A549 (cell line): Measurements from ENCODE around the gene GRM7. TPM values are rescaled to one million over a fixed set of nuclear protein-coding genes. Genes with fewer than 3 reads are reported as not detected.

Source experiments
- ATAC-seq, 2 experiments: fragments of 200-7000 bp in 1 of 2; fragments of >200 bp in 1 of 2; cut with Nextera tagmentation in 1 of 2; cut with Tn5 transposase in 1 of 2; 3 replicates each; pipeline versions ENCODE4 v1.8.0 to v1.9.1; 2018 to 2020; ENCODE audit warnings: mild to moderate bottlenecking in 1 of 2, moderate library complexity in 1 of 2
- CTCF ChIA-PET: fragments of 300-600 bp; sonication (Branson Sonifier 250); formaldehyde crosslinking; extraction: SDS; loops from one replicate; lab custom pipeline; 2021; ENCODE audit warnings: antibody characterized with exemption, inconsistent platforms; lab: Yijun Ruan, JAX
- POLR2A ChIA-PET: fragments of 350-600 bp; formaldehyde crosslinking; extraction: SDS; loops from one replicate; lab custom pipeline; 2021; ENCODE audit warnings: antibody characterized with exemption, inconsistent platforms; lab: Yijun Ruan, JAX
- DNase-seq, 2 experiments: peaks; one replicate each; pipeline versions ENCODE4 v3.0.0 to v3.0.0-alpha.2; 2011 to 2016; ENCODE audit warnings: low read depth in 1 of 2, low spot score in 1 of 2
- FAIRE-seq: peaks from 2 replicates; lab custom pipeline; 2011; peaks lifted over from hg19 to GRCh38; lab: Jason Lieb, UNC
- H3K27ac ChIP-seq, 2 experiments: fragments of >200 bp; sonication (Bioruptor Twin); formaldehyde crosslinking; 3 replicates each; pipeline ENCODE4 v1.5.1; 2016 to 2017
- H3K4me1 ChIP-seq: fragments of >200 bp; sonication (Bioruptor Twin); formaldehyde crosslinking; 3 replicates; pipeline ENCODE4 v1.6.1; 2016
- H3K4me2 ChIP-seq: fragments of >200 bp; sonication (Bioruptor Twin); formaldehyde crosslinking; 3 replicates; pipeline ENCODE4 v1.6.1; 2016
- H3K4me3 ChIP-seq: fragments of >200 bp; sonication (Bioruptor Twin); formaldehyde crosslinking; 3 replicates; pipeline ENCODE4 v1.5.1; 2016
- H3K9me3 ChIP-seq: fragments of >200 bp; sonication (Bioruptor Twin); formaldehyde crosslinking; 3 replicates; pipeline ENCODE4 v1.6.1; 2016
- CBX2 ChIP-seq: fragments of 200-600 bp; sonication (generic); IDR thresholded peaks from 2 replicates; pipeline ENCODE4 v1.6.1; 2016; ENCODE audit warnings: low read depth, mild to moderate bottlenecking, borderline replicate concordance
- CEBPB ChIP-seq, 2 experiments: fragments of >200 bp in 1 of 2; sonication (Bioruptor Twin) in 1 of 2; formaldehyde crosslinking in 1 of 2; IDR thresholded peaks; 2 replicates each; pipeline ENCODE4 v1.6.1; 2012 to 2016
- E2F6 ChIP-seq: IDR thresholded peaks from 2 replicates; pipeline ENCODE4 v1.6.1; 2012; ENCODE audit warnings: low read depth, borderline replicate concordance
- ESRRA ChIP-seq: fragments of 150-350 bp; IDR thresholded peaks from 2 replicates; pipeline ENCODE4 v1.6.1; 2014; ENCODE audit warnings: mild to moderate bottlenecking, low read length, borderline replicate concordance
- FOSB ChIP-seq: fragments of 250-450 bp; sonication (Bioruptor Pico); IDR thresholded peaks from 2 replicates; pipeline ENCODE4 v1.5.0; 2020; ENCODE audit warnings: mild to moderate bottlenecking, moderate library complexity
- HDAC2 ChIP-seq: fragments of 200-600 bp; sonication (generic); IDR thresholded peaks from 2 replicates; pipeline ENCODE4 v1.6.1; 2016
- HEYL ChIP-seq: fragments of 250-450 bp; sonication (Bioruptor Pico); IDR thresholded peaks from 2 replicates; pipeline ENCODE4 v1.8.0; 2021; ENCODE audit warnings: mild to moderate bottlenecking, moderate library complexity
- HOXB13 ChIP-seq: fragments of 250-450 bp; sonication (Bioruptor Pico); IDR thresholded peaks from 2 replicates; pipeline ENCODE4 v1.5.0; 2020; ENCODE audit warnings: low read depth, mild to moderate bottlenecking, moderate library complexity
- JUN ChIP-seq, 2 experiments: fragments of >200 bp; sonication (Bioruptor Twin); formaldehyde crosslinking; IDR thresholded peaks; 2 replicates in 1 of 2; 3 replicates in 1 of 2; pipeline ENCODE4 v1.6.1; 2016 to 2017
- KDM1A ChIP-seq: fragments of 200-600 bp; sonication (generic); IDR thresholded peaks from 2 replicates; pipeline ENCODE4 v1.6.1; 2016; ENCODE audit warnings: low read depth, mild to moderate bottlenecking
- KDM5A ChIP-seq: fragments of 200-600 bp; sonication (generic); IDR thresholded peaks from 2 replicates; pipeline ENCODE4 v1.6.1; 2016; ENCODE audit warnings: antibody characterized with exemption, mild to moderate bottlenecking
- MAX ChIP-seq: IDR thresholded peaks from 2 replicates; pipeline ENCODE4 v1.6.1; 2012
- NPAS2 ChIP-seq: fragments of 250-450 bp; sonication (Bioruptor Pico); IDR thresholded peaks from 2 replicates; pipeline ENCODE4 v1.8.0; 2022; ENCODE audit warnings: mild to moderate bottlenecking, moderate library complexity, borderline replicate concordance
- NR3C1 ChIP-seq: fragments of >200 bp; sonication (Bioruptor Twin); formaldehyde crosslinking; IDR thresholded peaks from 3 replicates; pipeline ENCODE4 v1.6.1; 2017
- POLR2AphosphoS2 ChIP-seq: conservative IDR thresholded peaks from 2 replicates; pipeline ENCODE4 v1.6.1; 2012; ENCODE audit warnings: low read length, improper control_type of control experiment, inconsistent platforms
- RFX5 ChIP-seq: fragments of 450-650 bp; IDR thresholded peaks from 2 replicates; pipeline ENCODE4 v1.7.1; 2014; ENCODE audit warnings: antibody characterized with exemption, mild to moderate bottlenecking, moderate library complexity
- RNF2 ChIP-seq: fragments of 200-600 bp; sonication (generic); IDR thresholded peaks from 2 replicates; pipeline ENCODE4 v1.6.1; 2016; ENCODE audit warnings: low read depth, mild to moderate bottlenecking, antibody characterized with exemption, moderate library complexity, borderline replicate concordance
- TFCP2L1 ChIP-seq: fragments of 250-450 bp; sonication (Bioruptor Pico); IDR thresholded peaks from 2 replicates; pipeline ENCODE4 v1.5.0; 2021; ENCODE audit warnings: mild to moderate bottlenecking
- TP53 ChIP-seq: fragments of 250-450 bp; sonication (Bioruptor Pico); IDR thresholded peaks from 2 replicates; pipeline ENCODE4 v1.5.0; 2021; ENCODE audit warnings: mild to moderate bottlenecking, moderate library complexity
- USF2 ChIP-seq: fragments of 450-650 bp; IDR thresholded peaks from 2 replicates; pipeline ENCODE4 v1.6.1; 2014; ENCODE audit warnings: antibody characterized with exemption
- whole genome bisulfite sequencing: methylation state at CpG from one replicate; pipeline ENCODE4 v1.1.6; 2017; ENCODE audit errors: missing lambda C conversion rate; 5-methylcytosine and 5-hydroxymethylcytosine counted together
- polyA plus RNA-seq, 4 experiments: library from polyadenylated mRNA; depleted of rRNA in 3 of 4; stranded (reverse); fragments of >200 nt; fragmentation: RNase III in 1 of 4; extraction: RNeasy Plus Mini Kit Qiagen cat#74134 plus additional on column Dnase treatment in 1 of 4; gene quantifications; 2 replicates in 3 of 4; 3 replicates in 1 of 4; pipeline ENCODE4 v1.2.3, GENCODE V29; 2011 to 2017
- TF ChIP-seq, protein P1 (sequence below): fragments of >200 bp; sonication (Bioruptor Twin); formaldehyde crosslinking; IDR thresholded peaks from 2 replicates; pipeline ENCODE4 v1.6.1; 2016

The GRM7 gene
- polyA plus RNA-seq, 2 of the 4 experiments (the other 2 are of a cell fraction), result not detected

- H3K4me2 ChIP-seq, result no peak overlapping the region
- CTCF ChIA-PET, result no interaction called here
- no peaks in the 10 kb centered on the region for H3K9me3 ChIP-seq
- no peak overlapping the region for H3K27ac ChIP-seq
- ATAC-seq (no peak), FAIRE-seq (no peak), DNase-seq (no peak)
- TF ChIP-seq HEYL (CRISPR knock-in tag), result no peak
- no peak for TF ChIP-seq POLR2AphosphoS2
- no peak for TF ChIP-seq E2F6
- no peak for TF ChIP-seq KDM1A
- no peak for TF ChIP-seq NPAS2 (CRISPR knock-in tag)
- no peak for TF ChIP-seq RFX5
- TF ChIP-seq MAX, result no peak
- no peak for TF ChIP-seq RNF2
- no peak for TF ChIP-seq KDM5A
- no peak for TF ChIP-seq HDAC2
- no peak for TF ChIP-seq CBX2
- TF ChIP-seq CEBPB (IDR thresholded peaks at IDR 0.05), result no peak
- TF ChIP-seq HOXB13 (CRISPR knock-in tag), result no peak
- TF ChIP-seq FOSB (CRISPR knock-in tag), result no peak
- POLR2A ChIA-PET, result no interaction called here
- no peaks in the 10 kb centered on the region for H3K4me1 ChIP-seq
- 15% methylated on average over 2 of the region's 2 CpGs for WGBS
- H3K4me3 ChIP-seq, result no peak overlapping the region
Observed at GRCh38 chr3:7368597-7368996, 507.7 kb downstream of the GRM7 start.

- Histone ChIP-seq H3K27ac (no peak overlapping the region), H3K4me3 (no peak overlapping the region), H3K9me3 (no peaks in the 10 kb centered on the region), H3K4me2 (no peak overlapping the region), H3K4me1 (no peaks in the 10 kb centered on the region)
- DNase-seq (no peak), ATAC-seq (no peak), FAIRE-seq (no peak)
- TF ChIP-seq TFCP2L1 (no peak), TP53 (CRISPR knock-in tag) (no peak), ESRRA (no peak)
- TF ChIP-seq, protein P1, sequence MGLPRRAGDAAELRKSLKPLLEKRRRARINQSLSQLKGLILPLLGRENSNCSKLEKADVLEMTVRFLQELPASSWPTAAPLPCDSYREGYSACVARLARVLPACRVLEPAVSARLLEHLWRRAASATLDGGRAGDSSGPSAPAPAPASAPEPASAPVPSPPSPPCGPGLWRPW, result no peak
- 32% methylated on average over 7 of the region's 7 CpGs for whole genome bisulfite sequencing
- POLR2A ChIA-PET, result no interaction called here
- CTCF ChIA-PET, result no interaction called here
Observed at GRCh38 chr3:7371693-7372572, 511.0 kb downstream of the GRM7 start.

- FAIRE-seq, result no peak
Observed at GRCh38 chr3:7377103-7377502, 516.2 kb downstream of the GRM7 start.

More at GRCh38 chr3:7377103-7377502, 516.2 kb downstream of the GRM7 start:
- WGBS, result 24% methylated on average over 2 of the region's 2 CpGs
- H3K9me3 ChIP-seq, result no peaks in the 10 kb centered on the region
- H3K4me3 ChIP-seq, result no peak overlapping the region
- H3K4me1 ChIP-seq, result no peaks in the 10 kb centered on the region
- H3K27ac ChIP-seq, result no peak overlapping the region
- ATAC-seq (no peak), DNase-seq (no peak)
- no peak overlapping the region for H3K4me2 ChIP-seq
- TF ChIP-seq USF2 (no peak), NR3C1 (no peak), ESRRA (no peak), JUN (IDR thresholded peaks at IDR 0.05) (no peak)
- ChIA-PET POLR2A (no interaction called here), CTCF (no interaction called here)
